K562 (cell line): ENCODE measurements around the gene ELMO3. TPM values are rescaled to one million over a fixed set of nuclear protein-coding genes. Genes with fewer than 3 reads are reported as not detected.

ENCODE experiments used
- CCNT2 ChIP-seq: IDR thresholded peaks from 2 replicates; pipeline ENCODE4 v1.6.1; 2011; ENCODE audit warnings: borderline replicate concordance, low read depth, mild to moderate bottlenecking, moderate library complexity, mixed read lengths, low read length; ENCODE audit not compliant: insufficient read length; ENCODE audit errors: extremely low read depth
- CREB1 ChIP-seq, 2 experiments: sonication (generic) in 1 of 2; formaldehyde crosslinking in 1 of 2; IDR thresholded peaks; 2 replicates each; pipeline versions ENCODE4 v1.6.1 to v1.8.0; 2012 to 2022; ENCODE audit warnings: inconsistent platforms in 1 of 2, mild to moderate bottlenecking in 1 of 2, missing genetic modification reagents in 1 of 2, moderate library complexity in 1 of 2
- CXXC5 ChIP-seq: fragments of 250-450 bp; sonication (Bioruptor Pico); IDR thresholded peaks from 2 replicates; pipeline ENCODE4 v1.8.0; 2022; ENCODE audit warnings: inconsistent platforms, mild to moderate bottlenecking, moderate library complexity
- FOXP1 ChIP-seq: sonication (generic); formaldehyde crosslinking; IDR thresholded peaks from 2 replicates; pipeline ENCODE4 v1.8.0; 2022; ENCODE audit warnings: mild to moderate bottlenecking, missing genetic modification reagents
- GATAD2B ChIP-seq: fragments of 450-650 bp; IDR thresholded peaks from 2 replicates; pipeline ENCODE4 v1.6.1; 2017; ENCODE audit warnings: mild to moderate bottlenecking, borderline replicate concordance
- HNRNPL ChIP-seq: fragments of 200-400 bp; formaldehyde crosslinking; IDR thresholded peaks from 2 replicates; pipeline ENCODE4 v1.6.1; 2017; ENCODE audit warnings: low read depth, mild to moderate bottlenecking, low read length
- JUN ChIP-seq, 2 experiments: sonication (generic) in 1 of 2; formaldehyde crosslinking in 1 of 2; IDR thresholded peaks; 2 replicates each; pipeline versions ENCODE4 v1.6.1 to v1.8.0; 2012 to 2022; ENCODE audit warnings: borderline replicate concordance in 2 of 2, mild to moderate bottlenecking in 2 of 2, improper control_type of control experiment in 1 of 2, low read depth in 1 of 2, low read length in 1 of 2, missing genetic modification reagents in 1 of 2
- L3MBTL2 ChIP-seq: fragments of 450-650 bp; IDR thresholded peaks from 2 replicates; pipeline ENCODE4 v1.6.1; 2016; ENCODE audit warnings: mild to moderate bottlenecking, moderate library complexity
- MEF2A ChIP-seq: IDR thresholded peaks from 2 replicates; pipeline ENCODE4 v1.6.1; 2011; ENCODE audit warnings: low read depth, mild to moderate bottlenecking, low read length, moderate library complexity; ENCODE audit not compliant: control insufficient read depth
- RAD21 ChIP-seq, 2 experiments: fragments of 250-450 bp in 1 of 2; fragments of 450-650 bp in 1 of 2; sonication (Bioruptor Pico) in 1 of 2; formaldehyde crosslinking in 1 of 2; IDR thresholded peaks in 1 of 2; conservative IDR thresholded peaks in 1 of 2; 2 replicates each; pipeline versions ENCODE4 v1.4.0 to v1.8.0; 2020 to 2022; ENCODE audit warnings: mild to moderate bottlenecking in 2 of 2, moderate library complexity in 1 of 2
- SMAD4 ChIP-seq: fragments of 250-450 bp; sonication (Bioruptor Pico); conservative IDR thresholded peaks from 2 replicates; pipeline ENCODE4 v1.8.0; 2021; ENCODE audit warnings: inconsistent platforms, mild to moderate bottlenecking, moderate library complexity
- TRIM24 ChIP-seq, 2 experiments: fragments of 450-650 bp; IDR thresholded peaks; 2 replicates each; pipeline ENCODE4 v1.6.1; 2016
- ZFX ChIP-seq: sonication (generic); formaldehyde crosslinking; IDR thresholded peaks from 2 replicates; pipeline ENCODE4 v1.8.0; 2022; ENCODE audit warnings: mild to moderate bottlenecking, missing genetic modification reagents, moderate library complexity
- polyA plus RNA-seq, 8 experiments: library from polyadenylated mRNA; depleted of rRNA in 4 of 8; stranded (reverse) in 5 of 8; unstranded in 3 of 8; fragments of >200 nt; fragmentation: Nextera tagmentation in 2 of 8; fragmentation: Illumina TruSeq in 1 of 8; extraction: Ambion mirVana in 2 of 8; extraction: Trizol in 1 of 8; gene quantifications; 2 replicates each; pipeline versions ENCODE4 v1.2.1 to v1.2.3, GENCODE V29; 2011 to 2014; ENCODE audit warnings: inconsistent platforms in 1 of 8, missing spikeins in 1 of 8
- total RNA-seq, 7 experiments: library from RNA; depleted of rRNA in 6 of 7; stranded (reverse); fragments of >200 nt in 6 of 7; fragmentation: Illumina TruSeq in 2 of 7; extraction: Trizol in 2 of 7; gene quantifications; 2 replicates each; pipeline versions ENCODE4 v1.2.1 to v1.2.3, GENCODE V29; 2011 to 2021; ENCODE audit warnings: low replicate concordance in 1 of 7
- TF ChIP-seq, protein P1 (sequence below): IDR thresholded peaks from 2 replicates; pipeline ENCODE4 v1.6.1; 2011; ENCODE audit warnings: borderline replicate concordance, low read depth, mild to moderate bottlenecking, moderate library complexity, low read length; ENCODE audit not compliant: insufficient read depth, poor library complexity, severe bottlenecking
- TF ChIP-seq, protein P2 (sequence below), 2 experiments: fragments of 450-650 bp; formaldehyde crosslinking in 1 of 2; IDR thresholded peaks; 2 replicates each; pipeline versions ENCODE4 v1.4.0 to v1.6.1; 2014 to 2020; ENCODE audit warnings: mild to moderate bottlenecking in 2 of 2, borderline replicate concordance in 1 of 2, low read depth in 1 of 2

Gene ELMO3
- total and polyA plus RNA-seq, 9 of the 15 experiments (the other 6 are each of a cell fraction or from before 2014, with no cell fraction given), result 0.04 to 5.1 (median 1.5) TPM

DNA sequence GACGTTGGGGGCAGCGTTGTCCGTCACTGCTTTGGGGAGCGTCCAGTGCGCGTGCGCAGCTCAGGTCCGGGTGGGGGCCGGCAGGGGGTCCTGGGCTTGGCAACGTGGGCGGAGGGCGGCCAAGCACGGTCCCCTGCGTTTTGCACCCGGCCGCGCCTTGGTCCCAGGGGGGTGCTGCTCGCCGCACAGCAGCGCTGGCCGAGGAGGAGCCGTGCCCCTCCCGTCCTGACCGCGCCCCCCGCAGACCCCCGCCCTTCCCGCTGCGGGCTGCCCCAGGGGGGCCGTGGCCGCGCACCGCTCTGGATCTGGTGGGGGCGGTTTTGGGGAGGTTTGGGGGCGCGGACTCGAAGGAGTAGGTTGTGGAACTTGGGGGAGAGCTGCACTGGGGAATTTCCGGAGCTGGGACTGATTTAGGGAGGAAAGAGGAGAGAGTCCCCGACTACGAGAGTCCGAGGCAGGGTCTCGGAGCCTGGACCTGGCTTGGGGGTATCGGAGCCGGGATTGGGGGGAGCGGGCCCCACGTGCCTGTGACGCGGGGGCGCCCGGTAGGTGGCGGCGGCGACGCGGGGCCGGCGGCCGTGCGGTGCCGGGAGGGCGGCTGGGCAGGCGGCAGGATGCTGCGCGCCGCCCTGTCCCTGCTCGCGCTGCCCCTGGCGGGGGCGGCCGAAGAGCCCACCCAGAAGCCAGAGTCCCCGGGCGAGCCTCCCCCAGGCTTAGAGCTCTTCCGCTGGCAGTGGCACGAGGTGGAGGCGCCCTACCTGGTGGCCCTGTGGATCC is 49.7 kb downstream of the ELMO3 start, which contains the start of gene SLC9A5 (continued):
- TF ChIP-seq, protein P1, sequence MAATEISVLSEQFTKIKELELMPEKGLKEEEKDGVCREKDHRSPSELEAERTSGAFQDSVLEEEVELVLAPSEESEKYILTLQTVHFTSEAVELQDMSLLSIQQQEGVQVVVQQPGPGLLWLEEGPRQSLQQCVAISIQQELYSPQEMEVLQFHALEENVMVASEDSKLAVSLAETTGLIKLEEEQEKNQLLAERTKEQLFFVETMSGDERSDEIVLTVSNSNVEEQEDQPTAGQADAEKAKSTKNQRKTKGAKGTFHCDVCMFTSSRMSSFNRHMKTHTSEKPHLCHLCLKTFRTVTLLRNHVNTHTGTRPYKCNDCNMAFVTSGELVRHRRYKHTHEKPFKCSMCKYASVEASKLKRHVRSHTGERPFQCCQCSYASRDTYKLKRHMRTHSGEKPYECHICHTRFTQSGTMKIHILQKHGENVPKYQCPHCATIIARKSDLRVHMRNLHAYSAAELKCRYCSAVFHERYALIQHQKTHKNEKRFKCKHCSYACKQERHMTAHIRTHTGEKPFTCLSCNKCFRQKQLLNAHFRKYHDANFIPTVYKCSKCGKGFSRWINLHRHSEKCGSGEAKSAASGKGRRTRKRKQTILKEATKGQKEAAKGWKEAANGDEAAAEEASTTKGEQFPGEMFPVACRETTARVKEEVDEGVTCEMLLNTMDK, result peak; percentile 82
- TF ChIP-seq ZFX (CRISPR knock-in tag) (peak; percentile 40), CXXC5 (CRISPR knock-in tag) (peak; percentile 82), CREB1 (IDR thresholded peaks at IDR 0.05) (peak; percentile 51; the same call in 1 of the 2 replicates), CREB1 (CRISPR knock-in tag; IDR thresholded peaks at IDR 0.05) (no peak), JUN (IDR thresholded peaks at IDR 0.05; ENCODE audit: borderline replicate concordance, low read depth, low read length) (no peak), JUN (CRISPR knock-in tag; IDR thresholded peaks at IDR 0.05; ENCODE audit: borderline replicate concordance) (no peak), RAD21 (CRISPR knock-in tag; conservative IDR thresholded peaks at IDR 0.05 in 1 of 2, IDR thresholded peaks at IDR 0.05 in 1 of 2) (0 out of 4 replicates have a peak, but pooled peaks of 1 of the 2 experiments have one; percentile 3), L3MBTL2 (peak; percentile 96), MEF2A (no peak), SMAD4 (CRISPR knock-in tag) (peak; percentile 68), FOXP1 (CRISPR knock-in tag) (no peak), GATAD2B (peak; percentile 65; the same call in 1 of the 2 replicates), HNRNPL (0 out of 2 replicates have a peak, but pooled peaks have one; percentile 21), TRIM24 (IDR thresholded peaks at IDR 0.05) (no peak), CCNT2 (peak; percentile 40)
- TF ChIP-seq, protein P2, sequence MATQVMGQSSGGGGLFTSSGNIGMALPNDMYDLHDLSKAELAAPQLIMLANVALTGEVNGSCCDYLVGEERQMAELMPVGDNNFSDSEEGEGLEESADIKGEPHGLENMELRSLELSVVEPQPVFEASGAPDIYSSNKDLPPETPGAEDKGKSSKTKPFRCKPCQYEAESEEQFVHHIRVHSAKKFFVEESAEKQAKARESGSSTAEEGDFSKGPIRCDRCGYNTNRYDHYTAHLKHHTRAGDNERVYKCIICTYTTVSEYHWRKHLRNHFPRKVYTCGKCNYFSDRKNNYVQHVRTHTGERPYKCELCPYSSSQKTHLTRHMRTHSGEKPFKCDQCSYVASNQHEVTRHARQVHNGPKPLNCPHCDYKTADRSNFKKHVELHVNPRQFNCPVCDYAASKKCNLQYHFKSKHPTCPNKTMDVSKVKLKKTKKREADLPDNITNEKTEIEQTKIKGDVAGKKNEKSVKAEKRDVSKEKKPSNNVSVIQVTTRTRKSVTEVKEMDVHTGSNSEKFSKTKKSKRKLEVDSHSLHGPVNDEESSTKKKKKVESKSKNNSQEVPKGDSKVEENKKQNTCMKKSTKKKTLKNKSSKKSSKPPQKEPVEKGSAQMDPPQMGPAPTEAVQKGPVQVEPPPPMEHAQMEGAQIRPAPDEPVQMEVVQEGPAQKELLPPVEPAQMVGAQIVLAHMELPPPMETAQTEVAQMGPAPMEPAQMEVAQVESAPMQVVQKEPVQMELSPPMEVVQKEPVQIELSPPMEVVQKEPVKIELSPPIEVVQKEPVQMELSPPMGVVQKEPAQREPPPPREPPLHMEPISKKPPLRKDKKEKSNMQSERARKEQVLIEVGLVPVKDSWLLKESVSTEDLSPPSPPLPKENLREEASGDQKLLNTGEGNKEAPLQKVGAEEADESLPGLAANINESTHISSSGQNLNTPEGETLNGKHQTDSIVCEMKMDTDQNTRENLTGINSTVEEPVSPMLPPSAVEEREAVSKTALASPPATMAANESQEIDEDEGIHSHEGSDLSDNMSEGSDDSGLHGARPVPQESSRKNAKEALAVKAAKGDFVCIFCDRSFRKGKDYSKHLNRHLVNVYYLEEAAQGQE (IDR thresholded peaks at IDR 0.05; ENCODE audit: borderline replicate concordance), result 0 out of 2 replicates have a peak, but pooled peaks have one; percentile 13
- TF ChIP-seq, protein P2 (CRISPR knock-in tag; IDR thresholded peaks at IDR 0.05; ENCODE audit: low read depth), result no peak
